ENCODE data around the gene LRRFIP1. TPM values are rescaled to one million over a fixed set of nuclear protein-coding genes. Genes with fewer than 3 reads are reported as not detected.

LRRFIP1 gene
- polyA plus RNA-seq, 2 of the 4 experiments (the other 2 are of a cell fraction) = 75.6 to 93.0 TPM

GRCh38 chr2:237816531-237816930, 189.1 kb downstream of the LRRFIP1 start:
- WGBS (ENCODE audit: missing lambda C conversion rate) = 78% methylated on average over 1 of the region's 1 CpG
- DNase-seq (ENCODE audit: low read depth in 1 of 2, low spot score in 1 of 2) = no peak
- Histone ChIP-seq H3K4me2 (no peak overlapping the region), H3K4me3 (no peak overlapping the region), H3K9me3 (no peaks in the 10 kb centered on the region), H3K4me1 (no peaks in the 10 kb centered on the region), H3K27ac (no peak overlapping the region)
- no peak for ATAC-seq
- ChIA-PET POLR2A (no interaction called here), CTCF (interaction anchor here (1.2 kb wide), 1 partner anchor 42 kb away, joined by 3 read pairs; no protein-coding TSS in a partner anchor)
- TF ChIP-seq CHD4 (IDR thresholded peaks at IDR 0.05; ENCODE audit: borderline replicate concordance) (no peak), EP300 (IDR thresholded peaks at IDR 0.05) (no peak), NPAS2 (CRISPR knock-in tag; IDR thresholded peaks at IDR 0.05; ENCODE audit: borderline replicate concordance) (no peak), ESRRA (IDR thresholded peaks at IDR 0.05; ENCODE audit: borderline replicate concordance, low read length) (no peak), REST (IDR thresholded peaks at IDR 0.05) (no peak), RNF2 (IDR thresholded peaks at IDR 0.05; ENCODE audit: borderline replicate concordance, low read depth) (no peak), TFCP2L1 (CRISPR knock-in tag; IDR thresholded peaks at IDR 0.05) (no peak), EHF (CRISPR knock-in tag; IDR thresholded peaks at IDR 0.05) (no peak)
- no peak for FAIRE-seq

- ChIA-PET POLR2A (no interaction called here), CTCF (interaction anchor here (1.5 kb wide), 1 partner anchor 13 kb away, joined by 3 read pairs; no protein-coding TSS in a partner anchor)
- no peaks in the 10 kb centered on the region for H3K4me1 ChIP-seq
- no peaks in the 10 kb centered on the region for H3K9me3 ChIP-seq
- H3K4me2 ChIP-seq = no peak overlapping the region
- no peak for TF ChIP-seq POLR2A (IDR thresholded peaks at IDR 0.05; ENCODE audit: low read length)
- no peak for TF ChIP-seq ZC3H11A (IDR thresholded peaks at IDR 0.05)
- no peak for TF ChIP-seq HDAC2 (IDR thresholded peaks at IDR 0.05)
- no peak for TF ChIP-seq BHLHE40 (IDR thresholded peaks at IDR 0.05; ENCODE audit: low read depth, low read length)
- TF ChIP-seq MAFK (IDR thresholded peaks at IDR 0.05; ENCODE audit: partially characterized antibody) = peak; percentile 87
- no peak for TF ChIP-seq SREBF2 (IDR thresholded peaks at IDR 0.05)
- DNase-seq (ENCODE audit: low read depth in 1 of 2, low spot score in 1 of 2) (no peak), FAIRE-seq (no peak), ATAC-seq (no peak)
- H3K27ac ChIP-seq = no peak overlapping the region
- H3K4me3 ChIP-seq = no peak overlapping the region
- 48% methylated on average over 5 of the region's 5 CpGs for WGBS (ENCODE audit: missing lambda C conversion rate)
Measured at GRCh38 chr2:237818066-237818473, 190.7 kb downstream of the LRRFIP1 start.

GRCh38 chr2:237819231-237819630, 191.8 kb downstream of the LRRFIP1 start:
- ChIA-PET CTCF (interaction anchor here (1.5 kb wide), 1 partner anchor 12 kb away, joined by 3 read pairs; no protein-coding TSS in a partner anchor), POLR2A (no interaction called here)
- Histone ChIP-seq H3K9me3 (no peaks in the 10 kb centered on the region), H3K4me2 (no peak overlapping the region), H3K27ac (no peak overlapping the region), H3K4me1 (no peaks in the 10 kb centered on the region), H3K4me3 (no peak overlapping the region)
- DNase-seq (ENCODE audit: low read depth in 1 of 2, low spot score in 1 of 2) = no peak
- no peak for TF ChIP-seq HDAC2 (IDR thresholded peaks at IDR 0.05)
- TF ChIP-seq ZC3H11A (IDR thresholded peaks at IDR 0.05) = no peak
- no peak for TF ChIP-seq MYC (IDR thresholded peaks at IDR 0.05; ENCODE audit: borderline replicate concordance, low read length)
- no peak for TF ChIP-seq HES2 (IDR thresholded peaks at IDR 0.05)
- TF ChIP-seq BCL3 (IDR thresholded peaks at IDR 0.05) = no peak
- no peak for TF ChIP-seq SREBF2 (IDR thresholded peaks at IDR 0.05)
- no peak for TF ChIP-seq NR3C1 (IDR thresholded peaks at IDR 0.05)
- TF ChIP-seq ZFP36 (IDR thresholded peaks at IDR 0.05; ENCODE audit: borderline replicate concordance, partially characterized antibody) = no peak
- no peak for ATAC-seq
- WGBS (ENCODE audit: missing lambda C conversion rate) = 63% methylated on average over 2 of the region's 2 CpGs
- no peak for FAIRE-seq

Data from A549 (cell line).